ENCODE results near the gene ALDH16A1.

ALDH16A1 gene

DNA sequence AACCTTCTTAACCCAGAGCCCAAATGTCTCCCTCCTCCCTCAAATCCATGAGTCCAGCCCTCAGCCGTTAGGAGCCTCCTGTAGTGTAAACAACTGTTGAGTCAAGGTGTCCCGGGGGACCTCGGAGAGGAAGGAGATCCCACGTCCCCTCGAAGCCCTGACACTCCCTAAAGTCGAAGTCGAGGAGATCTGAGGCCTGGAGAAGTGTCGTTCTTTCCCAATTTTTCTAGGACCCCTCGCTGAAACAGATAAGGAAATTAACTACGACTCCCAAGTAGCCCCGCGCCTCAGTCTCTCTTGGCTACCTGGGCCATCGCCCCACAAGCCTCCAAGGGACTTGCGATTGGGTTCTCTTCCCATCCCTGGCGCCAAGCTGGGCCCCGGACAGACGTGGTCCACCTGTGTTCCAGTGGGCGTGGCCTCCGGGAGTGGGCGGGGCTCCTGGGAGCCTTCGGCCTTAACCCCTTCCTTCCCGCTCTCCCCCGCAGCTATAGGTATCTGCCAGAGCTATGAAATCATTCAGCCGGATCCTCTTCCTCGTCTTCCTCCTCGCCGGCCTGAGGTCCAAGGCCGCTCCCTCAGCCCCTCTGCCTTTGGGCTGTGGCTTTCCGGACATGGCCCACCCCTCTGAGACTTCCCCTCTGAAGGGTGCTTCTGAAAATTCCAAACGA lies 27.0 kb upstream of the ALDH16A1 start:
- H3K4me1 ChIP-seq (ENCODE audit: insufficient read depth, low read length, poor library complexity, severe bottlenecking): peaks cover 35% of the 10 kb centered on the region
- H3K9ac ChIP-seq (ENCODE audit: low read depth, low read length, poor library complexity, severe bottlenecking): no peak overlapping the region
- H4K20me1 ChIP-seq (ENCODE audit: insufficient read depth, low read length, poor library complexity, severe bottlenecking): no peaks in the 10 kb centered on the region
- H3K9me2 ChIP-seq (replicated peaks; ENCODE audit: low read depth, low read length): no peaks in the 10 kb centered on the region
- no peaks in the 10 kb centered on the region for H3K79me2 ChIP-seq (ENCODE audit: insufficient read depth, low read length)
- H3K9me3 ChIP-seq (ENCODE audit: insufficient read depth, low read depth, low read length): no peaks in the 10 kb centered on the region
- no peaks in the 10 kb centered on the region for H3K27me3 ChIP-seq (ENCODE audit: insufficient read depth, low read length, poor library complexity, severe bottlenecking)
- H2AFZ ChIP-seq (ENCODE audit: low read length): no peak overlapping the region
- H3K4me3 ChIP-seq (ENCODE audit: low read length, poor library complexity, severe bottlenecking): no peak overlapping the region
- H3K4me2 ChIP-seq (ENCODE audit: low read depth, low read length, poor library complexity, severe bottlenecking): no peak overlapping the region
- H3F3A ChIP-seq (ENCODE audit: low read depth): no peaks in the 10 kb centered on the region
- H3K36me3 ChIP-seq (ENCODE audit: insufficient read depth, low read length): no peaks in the 10 kb centered on the region
- TF ChIP-seq, protein P1, sequence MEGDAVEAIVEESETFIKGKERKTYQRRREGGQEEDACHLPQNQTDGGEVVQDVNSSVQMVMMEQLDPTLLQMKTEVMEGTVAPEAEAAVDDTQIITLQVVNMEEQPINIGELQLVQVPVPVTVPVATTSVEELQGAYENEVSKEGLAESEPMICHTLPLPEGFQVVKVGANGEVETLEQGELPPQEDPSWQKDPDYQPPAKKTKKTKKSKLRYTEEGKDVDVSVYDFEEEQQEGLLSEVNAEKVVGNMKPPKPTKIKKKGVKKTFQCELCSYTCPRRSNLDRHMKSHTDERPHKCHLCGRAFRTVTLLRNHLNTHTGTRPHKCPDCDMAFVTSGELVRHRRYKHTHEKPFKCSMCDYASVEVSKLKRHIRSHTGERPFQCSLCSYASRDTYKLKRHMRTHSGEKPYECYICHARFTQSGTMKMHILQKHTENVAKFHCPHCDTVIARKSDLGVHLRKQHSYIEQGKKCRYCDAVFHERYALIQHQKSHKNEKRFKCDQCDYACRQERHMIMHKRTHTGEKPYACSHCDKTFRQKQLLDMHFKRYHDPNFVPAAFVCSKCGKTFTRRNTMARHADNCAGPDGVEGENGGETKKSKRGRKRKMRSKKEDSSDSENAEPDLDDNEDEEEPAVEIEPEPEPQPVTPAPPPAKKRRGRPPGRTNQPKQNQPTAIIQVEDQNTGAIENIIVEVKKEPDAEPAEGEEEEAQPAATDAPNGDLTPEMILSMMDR (conservative IDR thresholded peaks at IDR 0.05; ENCODE audit: low read length): no peak
- no peak for TF ChIP-seq EZH2phosphoT487 (IDR thresholded peaks at IDR 0.05; ENCODE audit: borderline replicate concordance)

DNA sequence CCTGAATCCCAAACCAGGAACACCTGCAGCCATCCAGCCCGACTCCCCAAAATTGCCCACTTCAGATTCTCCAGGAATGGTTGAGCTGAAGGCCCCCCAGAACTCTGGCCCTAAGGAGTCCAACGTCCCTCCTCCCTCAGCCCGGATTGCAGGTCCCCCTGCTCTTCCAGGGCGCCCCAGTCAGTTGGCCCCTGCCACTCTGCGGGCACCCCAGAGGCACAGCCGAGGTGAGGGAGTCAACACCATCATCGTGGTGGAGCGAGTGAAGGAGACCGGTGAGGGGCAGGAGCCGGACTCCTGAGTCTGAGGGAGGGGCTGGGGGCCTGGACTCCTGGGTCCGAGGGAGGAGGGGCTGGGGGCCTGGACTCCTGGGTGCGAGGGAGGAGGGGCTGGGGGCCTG lies 25.7 kb upstream of the ALDH16A1 start:
- H3K9ac ChIP-seq (ENCODE audit: low read depth, low read length, poor library complexity, severe bottlenecking): no peak overlapping the region
- no peaks in the 10 kb centered on the region for H3K9me3 ChIP-seq (ENCODE audit: insufficient read depth, low read depth, low read length)
- no peaks in the 10 kb centered on the region for H4K20me1 ChIP-seq (ENCODE audit: insufficient read depth, low read length, poor library complexity, severe bottlenecking)
- no peak overlapping the region for H3K4me3 ChIP-seq (ENCODE audit: low read length, poor library complexity, severe bottlenecking)
- no peak overlapping the region for H2AFZ ChIP-seq (ENCODE audit: low read length)
- H3F3A ChIP-seq (ENCODE audit: low read depth): no peaks in the 10 kb centered on the region
- H3K4me1 ChIP-seq (ENCODE audit: insufficient read depth, low read length, poor library complexity, severe bottlenecking): peaks cover 35% of the 10 kb centered on the region
- TF ChIP-seq, protein P1 (conservative IDR thresholded peaks at IDR 0.05; ENCODE audit: low read length): no peak
- TF ChIP-seq EZH2phosphoT487 (IDR thresholded peaks at IDR 0.05; ENCODE audit: borderline replicate concordance): no peak
- H3K36me3 ChIP-seq (ENCODE audit: insufficient read depth, low read length): no peaks in the 10 kb centered on the region
- H3K9me2 ChIP-seq (replicated peaks; ENCODE audit: low read depth, low read length): no peaks in the 10 kb centered on the region
- no peaks in the 10 kb centered on the region for H3K27me3 ChIP-seq (ENCODE audit: insufficient read depth, low read length, poor library complexity, severe bottlenecking)
- no peaks in the 10 kb centered on the region for H3K79me2 ChIP-seq (ENCODE audit: insufficient read depth, low read length)
- H3K4me2 ChIP-seq (ENCODE audit: low read depth, low read length, poor library complexity, severe bottlenecking): no peak overlapping the region

DNA sequence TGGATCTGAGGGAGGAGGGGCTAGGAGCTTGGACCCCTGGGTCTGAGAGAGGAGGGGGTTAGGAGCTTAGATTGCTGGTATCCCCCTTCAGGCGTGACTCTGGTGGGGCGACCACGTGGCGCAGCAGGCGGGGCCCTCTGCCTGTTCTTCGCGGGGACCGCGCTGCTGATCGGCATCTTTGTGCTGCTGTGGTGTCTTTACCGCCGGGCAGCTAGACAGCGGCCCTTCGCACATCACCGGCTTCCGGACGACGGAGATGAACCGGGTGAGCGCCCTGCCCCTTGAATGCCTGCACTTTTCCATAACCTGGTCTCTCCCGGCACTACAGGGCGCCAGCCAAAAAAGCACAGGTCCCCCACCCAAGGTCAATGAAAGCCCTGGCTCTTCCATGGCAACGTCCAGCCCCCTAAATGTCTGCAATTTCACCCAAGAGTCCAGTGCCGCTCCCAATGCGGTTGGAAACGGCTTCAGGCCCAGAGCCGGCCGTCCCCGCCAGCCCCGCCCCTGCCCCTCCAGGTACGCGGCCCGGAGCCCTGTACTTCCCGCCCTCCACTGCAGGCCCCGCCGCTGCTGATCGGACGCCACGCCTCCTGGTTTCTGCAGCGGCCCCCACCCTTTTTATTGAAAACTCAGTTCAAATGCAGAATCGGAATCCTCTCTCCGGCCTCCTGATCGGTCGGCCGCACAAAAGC lies 25.0 kb upstream of the ALDH16A1 start:
- H3K27me3 ChIP-seq (ENCODE audit: insufficient read depth, low read length, poor library complexity, severe bottlenecking): no peaks in the 10 kb centered on the region
- H3K9me2 ChIP-seq (replicated peaks; ENCODE audit: low read depth, low read length): no peaks in the 10 kb centered on the region

More for the DNA sequence above, 25.0 kb upstream of the ALDH16A1 start:
- Histone ChIP-seq H3K79me2 (ENCODE audit: insufficient read depth, low read length) (no peaks in the 10 kb centered on the region), H2AFZ (ENCODE audit: low read length) (no peak overlapping the region), H3K4me1 (ENCODE audit: insufficient read depth, low read length, poor library complexity, severe bottlenecking) (peaks cover 32% of the 10 kb centered on the region), H4K20me1 (ENCODE audit: insufficient read depth, low read length, poor library complexity, severe bottlenecking) (no peaks in the 10 kb centered on the region), H3K9ac (ENCODE audit: low read depth, low read length, poor library complexity, severe bottlenecking) (no peak overlapping the region), H3K9me3 (ENCODE audit: insufficient read depth, low read depth, low read length) (no peaks in the 10 kb centered on the region), H3K4me3 (ENCODE audit: low read length, poor library complexity, severe bottlenecking) (no peak overlapping the region), H3F3A (ENCODE audit: low read depth) (no peaks in the 10 kb centered on the region), H3K4me2 (ENCODE audit: low read depth, low read length, poor library complexity, severe bottlenecking) (no peak overlapping the region), H3K36me3 (ENCODE audit: insufficient read depth, low read length) (no peaks in the 10 kb centered on the region)
- TF ChIP-seq, protein P1 (conservative IDR thresholded peaks at IDR 0.05; ENCODE audit: low read length): no peak
- TF ChIP-seq EZH2phosphoT487 (IDR thresholded peaks at IDR 0.05; ENCODE audit: borderline replicate concordance): no peak

All from Loucy (cell line).